GM21526 (cell line): ENCODE measurements around the gene PPP1R12A.
"Not testable (repeated sequence)": the region's sequence is repeated elsewhere in the genome, so short reads cannot be mapped to it uniquely, and the experiment has no call there.

ENCODE experiments used
- ATAC-seq: cut with Tn5 transposase; IDR thresholded peaks from one replicate; pipeline ENCODE4 v1.9.1; 2021; ENCODE audit warnings: moderate library complexity; ENCODE audit not compliant: unreplicated experiment, low FRiP score

The PPP1R12A gene

GRCh38 chr12:79897617-79898016, 37.3 kb downstream of the PPP1R12A start:
- ATAC-seq, result no peak

DNA sequence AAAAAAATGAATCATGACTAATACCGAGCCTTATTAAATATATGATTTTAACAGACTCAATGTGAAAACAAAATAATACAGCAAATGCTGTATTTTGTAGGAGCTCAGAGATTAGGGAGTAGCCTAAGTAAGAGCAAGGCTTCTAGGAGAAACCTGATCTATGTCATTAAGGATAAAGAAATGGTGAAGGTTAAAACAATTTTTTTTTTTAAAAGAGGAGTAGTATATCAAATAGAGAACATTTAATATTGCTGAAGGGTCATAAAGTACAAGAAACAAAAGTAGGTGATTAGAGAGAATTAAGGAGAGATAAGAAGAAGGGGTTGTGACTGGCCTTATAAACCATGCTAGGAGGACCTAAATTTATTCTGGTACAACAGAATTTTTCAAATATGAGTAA, 39.1 kb downstream of the PPP1R12A start:
- ATAC-seq, result no peak

DNA sequence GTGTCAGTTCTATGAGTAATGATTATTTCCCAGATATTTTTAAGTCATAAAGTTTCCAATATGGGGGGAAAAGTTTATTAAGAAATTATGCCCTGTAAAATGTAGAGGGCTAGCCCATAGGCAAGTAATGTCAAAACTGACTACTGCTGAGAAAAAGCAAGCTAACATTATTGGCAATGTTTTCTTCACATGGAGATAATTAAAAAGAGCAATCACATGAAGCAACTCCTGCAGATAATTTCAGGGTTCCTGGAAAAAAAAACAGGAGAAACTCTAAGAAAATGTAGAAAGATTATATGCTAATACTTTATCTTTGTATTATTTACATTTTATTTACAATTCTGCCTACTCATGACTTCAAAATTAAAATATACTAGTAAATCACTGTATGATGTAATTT, 39.8 kb downstream of the PPP1R12A start:
- ATAC-seq, result no peak

- no peak for ATAC-seq
Measured at GRCh38 chr12:79891506-79892162, 43.3 kb downstream of the PPP1R12A start.

GRCh38 chr12:79887890-79888289, 47.0 kb downstream of the PPP1R12A start:
- ATAC-seq, result no peak

DNA sequence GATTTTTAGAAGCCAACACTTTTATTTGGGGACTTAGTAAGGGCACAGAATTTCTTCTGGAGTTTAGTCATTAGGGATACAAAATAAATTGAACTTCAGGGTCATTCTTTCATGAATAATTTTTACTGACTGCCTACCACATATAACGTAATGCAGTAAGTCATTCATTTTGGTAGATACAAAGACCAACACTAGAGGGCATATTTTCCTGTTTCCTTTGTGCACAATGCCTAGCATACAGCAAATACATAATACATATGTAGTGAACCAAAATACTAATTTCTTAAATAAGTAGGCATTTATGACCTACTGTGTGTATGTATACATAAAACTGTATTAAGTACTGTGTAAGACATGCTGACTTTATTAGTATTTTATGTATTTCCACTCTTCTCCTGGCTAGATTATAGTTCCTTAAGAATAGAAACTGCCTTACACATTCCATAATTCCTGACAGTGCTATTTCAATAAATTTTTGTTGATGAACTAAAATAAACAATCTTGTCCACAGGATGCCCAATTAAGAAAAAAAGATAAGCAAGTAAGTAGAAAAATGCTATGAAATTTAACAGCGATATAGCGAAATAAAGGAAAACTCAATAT, 47.9 kb downstream of the PPP1R12A start:
- peak; percentile 79 for ATAC-seq

- no peak for ATAC-seq
Measured at GRCh38 chr12:79885911-79886490, 48.9 kb downstream of the PPP1R12A start.

DNA sequence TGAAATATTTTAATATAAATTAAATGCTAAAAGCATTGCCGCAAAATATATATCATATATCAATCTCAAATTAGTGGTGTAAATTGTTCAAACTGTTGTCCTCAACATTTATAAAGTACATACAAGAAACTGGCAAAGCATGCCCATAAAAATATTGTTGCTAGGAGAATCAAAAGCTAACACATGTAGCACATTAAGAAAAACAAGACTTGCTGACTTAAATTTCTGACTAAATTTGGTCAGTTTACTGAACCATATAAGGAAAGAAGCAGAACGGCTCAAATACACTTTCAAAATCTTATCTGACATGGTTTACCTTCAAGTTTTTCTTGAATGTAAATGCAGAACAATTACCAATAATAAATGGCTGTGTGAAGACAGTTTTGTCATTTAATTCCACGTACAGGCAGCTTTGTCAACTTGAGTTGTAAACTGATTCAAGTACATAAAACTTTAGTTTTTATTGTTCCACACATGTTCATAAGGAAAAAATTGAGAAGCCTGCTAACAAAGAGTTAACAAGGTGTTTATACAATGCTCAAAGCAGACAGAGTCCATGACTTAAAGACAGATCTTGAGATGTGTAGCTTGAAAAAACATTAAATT, 50.4 kb downstream of the PPP1R12A start:
- ATAC-seq, result no peak

GRCh38 chr12:79883216-79883615, 51.7 kb downstream of the PPP1R12A start:
- no peak for ATAC-seq

DNA sequence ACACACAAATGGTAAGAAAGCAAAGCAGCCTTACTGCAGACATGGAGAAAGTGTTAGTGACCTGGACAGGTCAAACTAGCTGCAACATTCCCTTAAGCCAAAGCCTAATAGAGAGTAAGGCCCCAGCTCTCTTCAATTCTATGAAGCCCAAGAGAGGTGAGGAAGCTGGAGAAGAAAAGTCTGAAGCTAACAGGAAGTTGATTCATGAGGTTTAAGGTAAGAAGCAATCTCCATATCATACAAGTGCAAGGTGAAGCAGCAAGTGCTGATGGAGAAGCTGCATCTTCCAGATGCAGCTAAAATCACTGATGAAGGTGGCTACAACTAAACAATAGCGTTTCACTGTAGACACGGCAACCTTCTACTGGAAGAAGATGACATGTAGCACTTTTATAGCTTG, 53.5 kb downstream of the PPP1R12A start:
- ATAC-seq, result no peak

GRCh38 chr12:79878506-79878905, 56.4 kb downstream of the PPP1R12A start:
- not testable (repeated sequence) for ATAC-seq

DNA sequence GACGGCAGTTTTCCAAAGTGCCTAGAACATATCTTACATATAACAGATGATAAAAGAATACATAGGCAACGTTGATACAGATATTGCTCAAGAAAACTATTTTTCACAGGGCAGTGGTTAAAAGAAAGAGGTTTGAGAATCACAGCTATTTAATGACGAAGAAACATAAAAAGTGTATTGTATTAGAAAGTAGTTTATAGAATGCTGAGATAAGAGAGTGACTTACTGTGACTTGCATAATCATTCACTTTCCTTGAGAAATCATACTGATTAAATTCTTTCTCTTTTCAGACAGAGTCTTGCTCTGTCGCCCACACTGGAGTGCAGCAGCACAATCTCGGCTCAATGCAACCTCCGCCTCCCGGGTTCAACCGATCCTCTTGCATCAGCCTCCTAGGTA, 57.7 kb downstream of the PPP1R12A start:
- no peak for ATAC-seq

DNA sequence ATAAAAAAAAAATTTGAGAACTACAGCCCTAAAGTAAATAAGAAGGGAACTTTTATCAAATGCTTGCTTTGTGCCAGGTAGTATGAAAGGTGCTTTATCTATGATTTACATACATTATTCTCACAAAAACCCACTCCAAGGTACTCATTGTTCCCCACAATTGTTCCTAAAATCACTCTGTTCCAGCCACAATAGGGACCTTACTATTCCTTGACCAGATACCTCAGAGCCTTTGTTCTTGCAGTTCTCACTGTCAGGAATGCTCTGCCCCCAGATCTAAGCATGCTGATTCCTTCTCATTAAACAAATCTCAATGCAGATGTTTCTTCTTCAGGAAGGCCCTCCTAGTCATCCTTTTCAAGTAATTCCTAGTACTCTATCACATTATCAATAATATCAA, 60.2 kb downstream of the PPP1R12A start:
- no peak for ATAC-seq

GRCh38 chr12:79873201-79873600, 61.7 kb downstream of the PPP1R12A start:
- no peak for ATAC-seq

- ATAC-seq, result no peak
Measured at GRCh38 chr12:79871621-79872020, 63.3 kb downstream of the PPP1R12A start.

GRCh38 chr12:79870916-79871315, 64.0 kb downstream of the PPP1R12A start:
- ATAC-seq, result no peak

DNA sequence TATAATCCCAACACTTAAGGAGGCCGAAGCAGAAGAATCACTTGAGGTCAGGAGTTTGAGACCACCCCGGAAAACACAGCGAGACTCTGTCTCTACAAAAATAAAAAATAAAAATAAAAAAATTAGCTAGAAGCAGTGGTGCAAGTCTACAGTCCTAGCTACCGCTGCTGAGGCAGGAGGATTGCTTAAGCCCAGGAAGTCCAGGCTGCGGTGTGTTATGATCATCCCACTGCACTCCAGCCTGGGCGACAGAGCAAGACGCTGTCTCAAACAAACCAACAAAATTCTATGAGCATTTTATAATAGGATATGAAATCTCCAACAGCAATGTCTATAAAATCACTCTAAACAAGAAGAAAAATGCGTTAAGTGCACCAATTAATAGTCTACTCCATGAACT, 75.3 kb downstream of the PPP1R12A start:
- no peak for ATAC-seq

GRCh38 chr12:79858518-79858917, 76.4 kb downstream of the PPP1R12A start:
- no peak for ATAC-seq

DNA sequence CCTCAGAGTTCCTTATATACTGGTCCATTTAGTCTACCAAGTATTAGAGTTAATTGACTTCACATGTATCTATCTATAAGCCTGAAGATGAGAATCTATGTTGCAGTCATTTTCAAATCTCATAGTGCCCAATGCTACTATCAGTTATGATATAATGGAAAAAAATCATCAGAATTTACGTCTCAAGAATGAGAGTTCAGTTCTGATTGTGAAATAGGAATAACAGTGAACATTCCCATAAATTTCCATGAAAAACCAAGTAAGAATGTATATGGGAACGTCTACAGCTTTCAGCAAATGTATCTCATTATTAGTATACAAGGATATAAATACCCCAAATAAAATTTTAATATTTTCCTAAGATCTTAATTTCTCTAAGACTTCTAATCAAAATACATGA, 77.2 kb downstream of the PPP1R12A start:
- ATAC-seq, result no peak

- ATAC-seq, result no peak
Measured at GRCh38 chr12:79850610-79851299, 84.1 kb downstream of the PPP1R12A start.

GRCh38 chr12:79848339-79848738, 86.6 kb downstream of the PPP1R12A start:
- ATAC-seq, result no peak
